ENCODE measurements around the gene NSRP1.
"Not testable (repeated sequence)": the region's sequence is repeated elsewhere in the genome, so short reads cannot be mapped to it uniquely, and the experiment has no call there.

The NSRP1 gene

GRCh38 chr17:30191072-30191471 lies 74.5 kb downstream of the NSRP1 start:
- no peak for DNase-seq (ENCODE audit: extremely low read depth, low read depth)
- no peak for TF ChIP-seq CTCF (IDR thresholded peaks at IDR 0.05; ENCODE audit: low read depth, low read length, missing control alignments)
- H3K4me3 ChIP-seq (replicated peaks; ENCODE audit: low read depth, low read length), result no peak overlapping the region

- no peak for DNase-seq (ENCODE audit: extremely low read depth, low read depth)
- TF ChIP-seq CTCF (IDR thresholded peaks at IDR 0.05; ENCODE audit: low read depth, low read length, missing control alignments), result no peak
These were observed 79.9 kb downstream of the NSRP1 start for GRCh38 chr17:30196504-30196903.

GRCh38 chr17:30197416-30197815 lies 80.8 kb downstream of the NSRP1 start:
- no peak for TF ChIP-seq CTCF (IDR thresholded peaks at IDR 0.05; ENCODE audit: low read depth, low read length, missing control alignments)
- DNase-seq (ENCODE audit: extremely low read depth, low read depth), result no peak
- H3K4me3 ChIP-seq (replicated peaks; ENCODE audit: low read depth, low read length), result no peak overlapping the region

More at GRCh38 chr17:30196504-30196903, 79.9 kb downstream of the NSRP1 start:
- H3K4me3 ChIP-seq (replicated peaks; ENCODE audit: low read depth, low read length), result no peak overlapping the region

GRCh38 chr17:30199600-30199999 lies 83.0 kb downstream of the NSRP1 start:
- no peak overlapping the region for H3K4me3 ChIP-seq (replicated peaks; ENCODE audit: low read depth, low read length)
- no peak for TF ChIP-seq CTCF (IDR thresholded peaks at IDR 0.05; ENCODE audit: low read depth, low read length, missing control alignments)
- no peak for DNase-seq (ENCODE audit: extremely low read depth, low read depth)

GRCh38 chr17:30200106-30200505 lies 83.5 kb downstream of the NSRP1 start:
- TF ChIP-seq CTCF (IDR thresholded peaks at IDR 0.05; ENCODE audit: low read depth, low read length, missing control alignments), result no peak
- DNase-seq (ENCODE audit: extremely low read depth, low read depth), result no peak
- no peak overlapping the region for H3K4me3 ChIP-seq (replicated peaks; ENCODE audit: low read depth, low read length)

GRCh38 chr17:30200656-30201055 lies 84.0 kb downstream of the NSRP1 start:
- DNase-seq (ENCODE audit: extremely low read depth, low read depth); H3K4me3 ChIP-seq (replicated peaks; ENCODE audit: low read depth, low read length): not testable (repeated sequence)

GRCh38 chr17:30203471-30203981 lies 86.9 kb downstream of the NSRP1 start:
- H3K4me3 ChIP-seq (replicated peaks; ENCODE audit: low read depth, low read length), result no peak overlapping the region
- DNase-seq (ENCODE audit: extremely low read depth, low read depth), result no peak
- peak; percentile 12 for TF ChIP-seq CTCF (IDR thresholded peaks at IDR 0.05; ENCODE audit: low read depth, low read length, missing control alignments)
